Fibroblast of the aortic adventitia (primary cell): ENCODE data around the gene CXCR3. TPM values are rescaled to one million over a fixed set of nuclear protein-coding genes. Genes with fewer than 3 reads are reported as not detected.
"Not testable (repeated sequence)": the region's sequence is repeated elsewhere in the genome, so short reads cannot be mapped to it uniquely, and the experiment has no call there.

Source experiments
- DNase-seq: peaks from one replicate; pipeline ENCODE4 v3.0.0-alpha.2; 2010; ENCODE audit warnings: low read depth
- H3K4me3 ChIP-seq: 2 replicates; pipeline ENCODE4 v1.5.1; 2011; ENCODE audit warnings: low read depth, mild to moderate bottlenecking, control low read depth, low read length, moderate library complexity
- total RNA-seq: library from RNA; depleted of rRNA; stranded (reverse); fragments of >200 nt; gene quantifications from 2 replicates; pipeline ENCODE4 v1.2.3, GENCODE V29; 2012; ENCODE audit warnings: low replicate concordance
- TF ChIP-seq, protein P1 (sequence below): IDR thresholded peaks from 2 replicates; pipeline ENCODE4 v1.5.1; 2011; ENCODE audit warnings: mild to moderate bottlenecking, low read length, control low read depth, inconsistent platforms; ENCODE audit not compliant: insufficient read depth

Gene CXCR3
- not detected in 2 replicates for total RNA-seq

DNA sequence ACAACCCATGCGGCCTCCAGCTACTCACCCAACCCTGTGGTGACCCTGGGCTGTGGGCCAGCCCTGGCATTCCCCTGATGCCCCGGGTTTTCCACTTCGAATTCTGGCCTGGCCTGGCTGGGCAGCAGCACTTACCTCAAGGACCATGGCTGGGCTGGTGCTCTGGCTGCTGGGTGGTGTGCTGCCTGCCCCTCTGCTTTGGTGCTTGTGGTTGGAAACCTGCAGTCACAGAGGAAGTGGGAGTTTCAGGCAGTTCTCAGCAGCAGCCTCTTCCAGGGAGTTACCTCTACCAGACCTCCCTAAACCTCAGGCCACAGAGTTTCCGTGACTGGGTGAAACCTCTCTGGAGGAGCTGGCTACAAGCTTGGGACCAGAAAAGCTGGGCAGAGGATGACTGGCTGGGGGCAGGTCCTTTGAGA lies at the start of gene CXCR3:
TSS of gene CXCR3 (minus strand) at position 209 of the 419 bp plus-strand sequence. CDS start at position 147, 62 bp downstream.
- H3K4me3 ChIP-seq = no peak within 1 kb of the TSS
- no peak for DNase-seq
- TF ChIP-seq, protein P1, sequence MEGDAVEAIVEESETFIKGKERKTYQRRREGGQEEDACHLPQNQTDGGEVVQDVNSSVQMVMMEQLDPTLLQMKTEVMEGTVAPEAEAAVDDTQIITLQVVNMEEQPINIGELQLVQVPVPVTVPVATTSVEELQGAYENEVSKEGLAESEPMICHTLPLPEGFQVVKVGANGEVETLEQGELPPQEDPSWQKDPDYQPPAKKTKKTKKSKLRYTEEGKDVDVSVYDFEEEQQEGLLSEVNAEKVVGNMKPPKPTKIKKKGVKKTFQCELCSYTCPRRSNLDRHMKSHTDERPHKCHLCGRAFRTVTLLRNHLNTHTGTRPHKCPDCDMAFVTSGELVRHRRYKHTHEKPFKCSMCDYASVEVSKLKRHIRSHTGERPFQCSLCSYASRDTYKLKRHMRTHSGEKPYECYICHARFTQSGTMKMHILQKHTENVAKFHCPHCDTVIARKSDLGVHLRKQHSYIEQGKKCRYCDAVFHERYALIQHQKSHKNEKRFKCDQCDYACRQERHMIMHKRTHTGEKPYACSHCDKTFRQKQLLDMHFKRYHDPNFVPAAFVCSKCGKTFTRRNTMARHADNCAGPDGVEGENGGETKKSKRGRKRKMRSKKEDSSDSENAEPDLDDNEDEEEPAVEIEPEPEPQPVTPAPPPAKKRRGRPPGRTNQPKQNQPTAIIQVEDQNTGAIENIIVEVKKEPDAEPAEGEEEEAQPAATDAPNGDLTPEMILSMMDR = no peak

DNA sequence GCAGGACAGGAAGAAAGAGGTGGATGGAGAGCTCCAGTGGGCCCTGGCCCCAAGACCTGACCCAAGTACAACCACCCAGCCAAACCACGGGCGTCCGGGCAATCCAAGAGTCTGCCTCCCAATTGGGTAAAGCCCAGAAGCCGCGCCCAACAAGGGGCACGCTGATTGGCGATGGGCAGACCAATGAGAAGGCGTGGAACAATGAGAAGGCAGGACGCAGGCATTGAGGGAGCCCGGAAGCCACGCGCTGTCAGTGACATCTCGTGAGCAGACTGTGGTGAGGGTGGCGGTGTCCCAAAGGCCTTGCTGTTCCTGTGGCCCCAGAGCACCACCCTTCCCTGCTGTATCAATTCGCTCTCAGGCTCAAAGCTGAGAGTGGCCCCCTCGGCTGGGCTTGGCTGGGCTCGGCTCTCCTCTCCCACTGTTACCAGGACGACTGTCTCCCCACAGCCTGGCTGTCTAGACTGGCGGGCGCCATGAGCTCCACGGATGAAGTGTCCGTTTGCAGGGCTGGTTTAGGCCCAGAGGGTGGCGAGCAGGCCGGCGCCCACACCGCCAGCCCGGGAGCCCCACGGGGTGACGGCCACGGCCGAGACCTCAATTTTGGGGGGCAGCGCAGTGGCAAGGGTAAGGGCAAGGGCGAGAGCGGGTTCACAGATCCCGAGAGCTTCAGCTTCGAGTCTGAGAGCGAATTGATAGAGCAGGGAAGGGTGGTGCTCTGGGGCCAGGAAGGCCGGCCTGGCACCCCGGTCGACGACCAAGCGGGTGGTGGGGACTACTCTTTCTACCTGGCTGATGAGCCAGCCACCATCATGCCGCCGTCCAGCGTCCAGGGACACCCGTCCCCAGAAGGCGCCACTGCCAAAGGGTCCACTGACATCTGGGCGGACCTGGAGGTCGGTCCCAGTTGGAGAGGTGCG lies 49.3 kb upstream of the CXCR3 start, which contains the start of gene LOC101059915:
TSS of gene LOC101059915 (plus strand) at position 219 of the 920 bp plus-strand sequence.
- TF ChIP-seq, protein P1 = no peak
- H3K4me3 ChIP-seq = no peak within 1 kb of the TSS
- no peak for DNase-seq

DNA sequence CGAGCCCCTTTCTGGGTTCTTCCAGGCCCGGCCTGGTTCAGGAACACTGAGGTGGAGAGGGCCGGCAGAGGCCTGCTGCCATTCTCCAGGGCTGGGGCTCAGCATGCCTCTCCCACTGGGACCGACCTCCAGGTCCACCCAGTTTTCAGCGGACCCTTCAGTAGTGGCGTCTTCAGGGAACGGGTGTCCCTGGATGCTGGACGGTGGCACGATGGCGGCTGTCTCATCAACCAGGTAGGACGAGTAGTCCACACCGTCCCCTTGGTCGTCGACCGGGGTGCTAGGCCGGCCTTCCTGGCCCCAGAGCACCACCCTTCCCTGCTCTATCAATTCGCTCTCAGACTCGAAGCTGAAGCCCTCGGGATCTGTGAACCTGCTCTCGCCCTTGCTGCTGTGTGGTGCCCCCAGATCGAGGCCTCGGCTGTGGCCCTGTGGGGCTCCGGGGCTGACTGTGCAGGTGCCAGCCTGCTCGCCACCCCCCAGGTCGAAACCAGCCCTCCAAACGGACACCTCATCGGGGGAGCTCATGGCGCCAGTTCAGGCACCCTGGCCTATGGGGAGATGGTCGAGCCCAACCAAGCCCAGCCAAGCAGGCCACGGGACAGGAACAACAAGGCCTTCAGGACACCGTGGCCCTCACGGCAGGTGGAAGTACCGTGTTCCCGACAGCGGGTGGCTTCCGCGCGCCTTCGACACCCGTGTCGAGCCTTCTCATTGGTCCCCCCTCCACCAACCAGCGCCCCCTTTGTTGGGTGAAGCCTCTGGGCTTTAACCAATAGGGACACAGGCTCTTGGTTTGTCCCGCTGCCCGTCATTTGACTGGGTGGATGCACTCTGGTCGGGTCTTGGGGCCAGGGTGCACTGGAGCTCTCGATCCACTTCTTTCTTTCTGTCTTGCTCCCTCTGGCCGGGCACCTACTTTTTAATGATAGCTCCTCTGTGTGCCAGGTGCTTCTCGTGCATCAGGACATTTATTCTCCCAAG lies 48.2 kb upstream of the CXCR3 start:
- TF ChIP-seq, protein P1 = no peak
- DNase-seq = no peak
- H3K4me3 ChIP-seq = no peak overlapping the region

DNA sequence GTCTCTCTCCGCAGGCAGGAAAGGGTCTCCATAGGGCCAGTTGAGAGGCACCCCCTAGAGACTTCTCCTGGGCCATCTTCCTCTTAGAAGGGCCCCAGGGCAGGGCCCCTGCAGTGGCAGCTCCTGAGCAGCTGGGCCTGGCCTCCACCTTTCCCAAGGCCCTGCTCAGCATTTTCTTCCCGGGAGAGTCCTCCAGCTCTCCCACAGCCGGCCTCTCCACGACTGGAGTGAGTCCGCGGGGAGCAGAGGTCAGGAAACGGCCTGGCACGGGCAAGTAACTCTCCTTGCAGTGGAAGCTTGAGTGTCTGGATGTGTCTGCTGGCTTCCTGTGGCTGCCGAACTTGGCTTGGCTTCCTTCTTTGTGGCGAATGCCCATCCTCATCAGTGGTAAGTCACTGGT lies 47.4 kb upstream of the CXCR3 start:
- TF ChIP-seq, protein P1 = no peak
- no peak overlapping the region for H3K4me3 ChIP-seq
- DNase-seq = no peak

DNA sequence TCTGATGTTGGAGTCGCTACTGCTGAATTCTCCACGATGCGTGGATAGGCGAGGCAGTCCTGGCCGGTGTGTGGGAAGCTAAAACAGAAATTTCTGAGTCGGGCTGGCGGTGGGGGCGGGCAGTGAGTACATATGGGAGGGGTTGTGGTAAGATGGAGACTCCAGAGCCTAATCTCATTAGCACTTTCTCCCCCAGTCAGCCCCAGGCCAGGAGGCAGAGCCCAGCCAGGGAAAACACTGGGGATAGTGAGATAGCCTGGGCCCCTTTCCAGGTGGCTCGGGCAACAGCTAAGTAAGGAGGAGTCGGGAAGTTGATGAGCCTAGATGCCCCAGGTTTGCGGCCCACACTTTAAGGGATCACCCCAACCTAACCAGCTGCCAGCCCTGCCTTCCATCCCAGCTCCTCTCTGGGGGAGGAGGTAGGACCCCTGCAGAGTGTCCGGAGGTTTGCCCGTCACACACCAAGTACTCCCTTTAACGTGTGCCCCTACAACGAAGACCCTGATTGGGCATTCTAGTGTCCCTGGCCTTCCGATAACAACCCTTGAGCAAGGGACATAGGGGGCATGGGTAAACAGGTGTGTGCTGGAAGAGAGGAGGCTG lies 46.7 kb upstream of the CXCR3 start:
- H3K4me3 ChIP-seq = no peak overlapping the region
- TF ChIP-seq, protein P1 = no peak
- DNase-seq = peak; percentile 8

DNA sequence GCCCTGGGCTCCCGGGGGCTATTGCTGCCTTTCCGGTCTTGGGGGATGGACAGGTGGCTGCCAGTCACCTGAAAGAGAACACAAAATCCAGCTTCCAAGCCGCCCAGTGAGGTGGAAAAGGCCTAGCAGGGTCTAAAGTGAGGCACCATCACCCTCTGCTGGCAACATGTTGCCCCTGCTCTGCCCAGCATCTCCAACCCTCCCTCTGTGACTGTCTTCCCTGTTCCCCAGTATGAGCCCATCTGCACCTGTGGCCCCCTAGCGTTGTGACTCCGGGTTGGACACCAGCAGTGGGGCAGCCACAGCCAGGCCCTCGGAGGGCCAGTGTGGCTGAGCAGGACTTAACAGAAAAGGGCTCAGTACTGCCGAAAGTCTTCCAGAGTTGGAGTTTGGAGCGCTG lies 45.9 kb upstream of the CXCR3 start:
- DNase-seq, H3K4me3 ChIP-seq: not testable (repeated sequence)
- TF ChIP-seq, protein P1 = peak; percentile 24

DNA sequence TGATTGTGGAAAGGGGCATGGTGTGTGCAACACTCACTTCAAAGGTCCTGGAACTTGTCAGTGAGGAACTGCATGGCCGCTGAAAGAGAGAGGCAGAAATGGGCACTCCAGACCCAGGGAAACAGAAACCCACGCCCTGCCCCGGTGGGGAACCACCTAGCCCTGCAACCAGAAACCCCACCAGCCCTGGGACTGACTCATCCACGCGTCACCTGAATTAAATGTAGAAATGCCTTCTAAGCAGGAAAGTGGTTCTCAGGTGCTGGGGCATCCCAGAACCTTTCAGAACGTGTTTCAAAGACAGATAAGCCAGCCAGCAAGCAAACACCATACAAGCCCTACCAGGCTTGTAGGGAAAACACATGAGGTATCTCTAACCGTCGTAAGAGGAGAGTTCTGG lies 44.9 kb upstream of the CXCR3 start:
- not testable (repeated sequence) for H3K4me3 ChIP-seq, DNase-seq

DNA sequence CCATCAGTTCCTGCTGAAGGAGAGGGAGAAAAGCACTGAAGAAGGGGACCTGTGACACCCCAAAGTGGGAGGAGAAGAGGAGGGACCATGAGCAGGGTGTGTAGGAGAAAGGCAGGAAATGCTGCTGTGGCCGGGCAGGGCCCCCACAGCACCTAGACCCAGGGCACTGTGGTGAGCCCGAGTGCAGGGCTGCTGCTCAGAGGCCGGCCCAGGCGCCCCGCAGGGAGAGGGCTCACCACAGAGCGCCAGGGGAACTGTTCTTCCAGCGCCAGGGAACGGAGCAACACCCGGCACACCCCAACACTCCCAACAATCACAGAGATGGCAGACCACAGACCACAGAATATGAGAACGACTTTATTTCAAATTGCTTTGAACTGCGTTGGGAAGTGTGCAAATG lies 44.3 kb upstream of the CXCR3 start:
- not testable (repeated sequence) for H3K4me3 ChIP-seq, DNase-seq
